ENCODE measurements around the gene MVK. TPM values are rescaled to one million over a fixed set of nuclear protein-coding genes. Genes with fewer than 3 reads are reported as not detected.

Gene MVK
- total and polyA plus RNA-seq, 2 experiments from 2014 or later: 16.7 to 40.1 TPM

GRCh38 chr12:109573029-109573913, at the start of gene MVK, which contains the start of gene MMAB (continued):
- TF ChIP-seq EZH2 (IDR thresholded peaks at IDR 0.05; ENCODE audit: low read depth, unreplicated experiment): no peak

DNA sequence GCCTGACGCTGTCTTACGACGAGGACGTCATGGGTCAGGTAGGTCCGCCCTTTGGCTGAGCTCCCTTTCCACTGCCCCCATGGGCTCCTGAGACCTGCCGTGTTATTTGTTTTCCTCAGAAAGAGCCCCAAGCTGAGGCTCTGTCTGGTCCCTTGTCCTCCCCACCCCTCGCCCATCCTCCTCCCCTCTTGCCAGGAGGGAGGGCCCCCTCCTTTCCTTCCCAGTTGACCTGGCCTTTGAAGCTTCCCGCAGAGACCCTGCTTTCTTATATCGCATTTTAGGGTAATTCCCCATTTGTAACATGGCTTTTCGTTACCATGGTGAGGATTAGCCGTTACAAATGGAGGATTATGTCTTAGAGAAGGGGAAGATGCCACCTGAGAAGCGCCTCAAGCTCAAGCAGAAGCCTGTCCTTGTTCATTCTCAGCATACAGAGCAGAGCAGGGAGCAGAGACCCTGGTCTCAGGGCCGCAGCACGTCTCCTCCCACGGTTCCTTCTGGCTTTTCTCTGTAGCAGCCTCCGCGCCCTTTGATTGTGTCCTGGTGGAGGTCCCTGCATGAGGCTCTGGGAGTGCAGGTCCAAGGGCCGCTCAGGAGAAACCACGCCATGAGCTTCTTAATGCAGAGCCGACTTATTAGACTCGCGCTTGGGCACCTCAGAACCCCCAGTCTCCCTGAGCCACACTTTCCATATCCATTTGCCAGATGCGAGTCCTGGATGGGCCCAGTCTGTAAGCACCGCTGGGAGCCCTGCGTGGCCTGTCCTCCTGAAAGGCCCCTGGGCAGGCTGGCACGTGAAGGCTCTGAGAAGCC, 48.9 kb upstream of the MVK start:
- Histone ChIP-seq H3K79me2 (replicated peaks; ENCODE audit: insufficient read depth) (no peaks in the 10 kb centered on the region), H4K20me1 (replicated peaks; ENCODE audit: insufficient read depth) (no peaks in the 10 kb centered on the region), H3F3A (replicated peaks; ENCODE audit: low read depth) (no peaks in the 10 kb centered on the region), H3K4me2 (no peak overlapping the region), H3K4me3 (no peak overlapping the region), H3K36me3 (ENCODE audit: insufficient read depth) (no peaks in the 10 kb centered on the region), H3K27ac (ENCODE audit: low read depth) (no peak overlapping the region), H3K27me3 (ENCODE audit: insufficient read depth) (no peaks in the 10 kb centered on the region), H3K9me2 (ENCODE audit: insufficient read depth) (no peaks in the 10 kb centered on the region), H2AFZ (no peak overlapping the region), H3K4me1 (ENCODE audit: insufficient read depth) (0 out of 2 replicates have a peak, but pooled peaks cover 6% of the 10 kb centered on the region)
- Mint-ChIP-seq H3K4me1 (peaks cover 4% of the 10 kb centered on the region), H3K27ac (no peak overlapping the region), H3K4me3 (no peak overlapping the region), H3K27me3 (ENCODE audit: insufficient read depth, low read depth, poor library complexity) (peaks cover 7% of the 10 kb centered on the region), H3K9me3 (no peaks in the 10 kb centered on the region), H3K36me3 (ENCODE audit: low read depth) (peaks cover 19% of the 10 kb centered on the region)
- ATAC-seq: no peak; the same call in 2 of the 3 replicates
- no peak for DNase-seq (ENCODE audit: low spot score)
- TF ChIP-seq, protein P1, sequence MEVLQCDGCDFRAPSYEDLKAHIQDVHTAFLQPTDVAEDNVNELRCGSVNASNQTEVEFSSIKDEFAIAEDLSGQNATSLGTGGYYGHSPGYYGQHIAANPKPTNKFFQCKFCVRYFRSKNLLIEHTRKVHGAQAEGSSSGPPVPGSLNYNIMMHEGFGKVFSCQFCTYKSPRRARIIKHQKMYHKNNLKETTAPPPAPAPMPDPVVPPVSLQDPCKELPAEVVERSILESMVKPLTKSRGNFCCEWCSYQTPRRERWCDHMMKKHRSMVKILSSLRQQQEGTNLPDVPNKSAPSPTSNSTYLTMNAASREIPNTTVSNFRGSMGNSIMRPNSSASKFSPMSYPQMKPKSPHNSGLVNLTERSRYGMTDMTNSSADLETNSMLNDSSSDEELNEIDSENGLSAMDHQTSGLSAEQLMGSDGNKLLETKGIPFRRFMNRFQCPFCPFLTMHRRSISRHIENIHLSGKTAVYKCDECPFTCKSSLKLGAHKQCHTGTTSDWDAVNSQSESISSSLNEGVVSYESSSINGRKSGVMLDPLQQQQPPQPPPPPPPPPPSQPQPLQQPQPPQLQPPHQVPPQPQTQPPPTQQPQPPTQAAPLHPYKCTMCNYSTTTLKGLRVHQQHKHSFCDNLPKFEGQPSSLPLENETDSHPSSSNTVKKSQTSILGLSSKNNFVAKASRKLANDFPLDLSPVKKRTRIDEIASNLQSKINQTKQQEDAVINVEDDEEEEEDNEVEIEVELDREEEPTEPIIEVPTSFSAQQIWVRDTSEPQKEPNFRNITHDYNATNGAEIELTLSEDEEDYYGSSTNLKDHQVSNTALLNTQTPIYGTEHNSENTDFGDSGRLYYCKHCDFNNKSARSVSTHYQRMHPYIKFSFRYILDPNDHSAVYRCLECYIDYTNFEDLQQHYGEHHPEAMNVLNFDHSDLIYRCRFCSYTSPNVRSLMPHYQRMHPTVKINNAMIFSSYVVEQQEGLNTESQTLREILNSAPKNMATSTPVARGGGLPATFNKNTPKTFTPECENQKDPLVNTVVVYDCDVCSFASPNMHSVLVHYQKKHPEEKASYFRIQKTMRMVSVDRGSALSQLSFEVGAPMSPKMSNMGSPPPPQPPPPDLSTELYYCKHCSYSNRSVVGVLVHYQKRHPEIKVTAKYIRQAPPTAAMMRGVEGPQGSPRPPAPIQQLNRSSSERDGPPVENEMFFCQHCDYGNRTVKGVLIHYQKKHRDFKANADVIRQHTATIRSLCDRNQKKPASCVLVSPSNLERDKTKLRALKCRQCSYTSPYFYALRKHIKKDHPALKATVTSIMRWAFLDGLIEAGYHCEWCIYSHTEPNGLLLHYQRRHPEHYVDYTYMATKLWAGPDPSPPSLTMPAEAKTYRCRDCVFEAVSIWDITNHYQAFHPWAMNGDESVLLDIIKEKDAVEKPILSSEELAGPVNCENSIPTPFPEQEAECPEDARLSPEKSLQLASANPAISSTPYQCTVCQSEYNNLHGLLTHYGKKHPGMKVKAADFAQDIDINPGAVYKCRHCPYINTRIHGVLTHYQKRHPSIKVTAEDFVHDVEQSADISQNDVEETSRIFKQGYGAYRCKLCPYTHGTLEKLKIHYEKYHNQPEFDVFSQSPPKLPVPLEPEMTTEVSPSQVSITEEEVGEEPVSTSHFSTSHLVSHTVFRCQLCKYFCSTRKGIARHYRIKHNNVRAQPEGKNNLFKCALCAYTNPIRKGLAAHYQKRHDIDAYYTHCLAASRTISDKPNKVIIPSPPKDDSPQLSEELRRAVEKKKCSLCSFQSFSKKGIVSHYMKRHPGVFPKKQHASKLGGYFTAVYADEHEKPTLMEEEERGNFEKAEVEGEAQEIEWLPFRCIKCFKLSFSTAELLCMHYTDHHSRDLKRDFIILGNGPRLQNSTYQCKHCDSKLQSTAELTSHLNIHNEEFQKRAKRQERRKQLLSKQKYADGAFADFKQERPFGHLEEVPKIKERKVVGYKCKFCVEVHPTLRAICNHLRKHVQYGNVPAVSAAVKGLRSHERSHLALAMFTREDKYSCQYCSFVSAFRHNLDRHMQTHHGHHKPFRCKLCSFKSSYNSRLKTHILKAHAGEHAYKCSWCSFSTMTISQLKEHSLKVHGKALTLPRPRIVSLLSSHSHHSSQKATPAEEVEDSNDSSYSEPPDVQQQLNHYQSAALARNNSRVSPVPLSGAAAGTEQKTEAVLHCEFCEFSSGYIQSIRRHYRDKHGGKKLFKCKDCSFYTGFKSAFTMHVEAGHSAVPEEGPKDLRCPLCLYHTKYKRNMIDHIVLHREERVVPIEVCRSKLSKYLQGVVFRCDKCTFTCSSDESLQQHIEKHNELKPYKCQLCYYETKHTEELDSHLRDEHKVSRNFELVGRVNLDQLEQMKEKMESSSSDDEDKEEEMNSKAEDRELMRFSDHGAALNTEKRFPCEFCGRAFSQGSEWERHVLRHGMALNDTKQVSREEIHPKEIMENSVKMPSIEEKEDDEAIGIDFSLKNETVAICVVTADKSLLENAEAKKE (CRISPR knock-in tag; IDR thresholded peaks at IDR 0.05): no peak
- TF ChIP-seq, protein P2, sequence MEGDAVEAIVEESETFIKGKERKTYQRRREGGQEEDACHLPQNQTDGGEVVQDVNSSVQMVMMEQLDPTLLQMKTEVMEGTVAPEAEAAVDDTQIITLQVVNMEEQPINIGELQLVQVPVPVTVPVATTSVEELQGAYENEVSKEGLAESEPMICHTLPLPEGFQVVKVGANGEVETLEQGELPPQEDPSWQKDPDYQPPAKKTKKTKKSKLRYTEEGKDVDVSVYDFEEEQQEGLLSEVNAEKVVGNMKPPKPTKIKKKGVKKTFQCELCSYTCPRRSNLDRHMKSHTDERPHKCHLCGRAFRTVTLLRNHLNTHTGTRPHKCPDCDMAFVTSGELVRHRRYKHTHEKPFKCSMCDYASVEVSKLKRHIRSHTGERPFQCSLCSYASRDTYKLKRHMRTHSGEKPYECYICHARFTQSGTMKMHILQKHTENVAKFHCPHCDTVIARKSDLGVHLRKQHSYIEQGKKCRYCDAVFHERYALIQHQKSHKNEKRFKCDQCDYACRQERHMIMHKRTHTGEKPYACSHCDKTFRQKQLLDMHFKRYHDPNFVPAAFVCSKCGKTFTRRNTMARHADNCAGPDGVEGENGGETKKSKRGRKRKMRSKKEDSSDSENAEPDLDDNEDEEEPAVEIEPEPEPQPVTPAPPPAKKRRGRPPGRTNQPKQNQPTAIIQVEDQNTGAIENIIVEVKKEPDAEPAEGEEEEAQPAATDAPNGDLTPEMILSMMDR (conservative IDR thresholded peaks at IDR 0.05; ENCODE audit: low read depth in 2 of 2): no peak
- TF ChIP-seq CREB1 (CRISPR knock-in tag; IDR thresholded peaks at IDR 0.05; ENCODE audit: low read depth): no peak
- TF ChIP-seq ZNF114 (CRISPR knock-in tag; IDR thresholded peaks at IDR 0.05): no peak
- TF ChIP-seq EZH2phosphoT487 (IDR thresholded peaks at IDR 0.05; ENCODE audit: unreplicated experiment): no peak
- TF ChIP-seq, protein P3, sequence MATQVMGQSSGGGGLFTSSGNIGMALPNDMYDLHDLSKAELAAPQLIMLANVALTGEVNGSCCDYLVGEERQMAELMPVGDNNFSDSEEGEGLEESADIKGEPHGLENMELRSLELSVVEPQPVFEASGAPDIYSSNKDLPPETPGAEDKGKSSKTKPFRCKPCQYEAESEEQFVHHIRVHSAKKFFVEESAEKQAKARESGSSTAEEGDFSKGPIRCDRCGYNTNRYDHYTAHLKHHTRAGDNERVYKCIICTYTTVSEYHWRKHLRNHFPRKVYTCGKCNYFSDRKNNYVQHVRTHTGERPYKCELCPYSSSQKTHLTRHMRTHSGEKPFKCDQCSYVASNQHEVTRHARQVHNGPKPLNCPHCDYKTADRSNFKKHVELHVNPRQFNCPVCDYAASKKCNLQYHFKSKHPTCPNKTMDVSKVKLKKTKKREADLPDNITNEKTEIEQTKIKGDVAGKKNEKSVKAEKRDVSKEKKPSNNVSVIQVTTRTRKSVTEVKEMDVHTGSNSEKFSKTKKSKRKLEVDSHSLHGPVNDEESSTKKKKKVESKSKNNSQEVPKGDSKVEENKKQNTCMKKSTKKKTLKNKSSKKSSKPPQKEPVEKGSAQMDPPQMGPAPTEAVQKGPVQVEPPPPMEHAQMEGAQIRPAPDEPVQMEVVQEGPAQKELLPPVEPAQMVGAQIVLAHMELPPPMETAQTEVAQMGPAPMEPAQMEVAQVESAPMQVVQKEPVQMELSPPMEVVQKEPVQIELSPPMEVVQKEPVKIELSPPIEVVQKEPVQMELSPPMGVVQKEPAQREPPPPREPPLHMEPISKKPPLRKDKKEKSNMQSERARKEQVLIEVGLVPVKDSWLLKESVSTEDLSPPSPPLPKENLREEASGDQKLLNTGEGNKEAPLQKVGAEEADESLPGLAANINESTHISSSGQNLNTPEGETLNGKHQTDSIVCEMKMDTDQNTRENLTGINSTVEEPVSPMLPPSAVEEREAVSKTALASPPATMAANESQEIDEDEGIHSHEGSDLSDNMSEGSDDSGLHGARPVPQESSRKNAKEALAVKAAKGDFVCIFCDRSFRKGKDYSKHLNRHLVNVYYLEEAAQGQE (IDR thresholded peaks at IDR 0.05; ENCODE audit: unreplicated experiment): no peak
- TF ChIP-seq JUNB (IDR thresholded peaks at IDR 0.05; ENCODE audit: unreplicated experiment): no peak
- TF ChIP-seq ZNF331 (CRISPR knock-in tag; IDR thresholded peaks at IDR 0.05; ENCODE audit: low read depth): no peak
- no peak for TF ChIP-seq STAT1 (IDR thresholded peaks at IDR 0.05; ENCODE audit: unreplicated experiment)
- TF ChIP-seq NANOG (IDR thresholded peaks at IDR 0.05; ENCODE audit: borderline replicate concordance): no peak
- no peak for TF ChIP-seq POLR2AphosphoS5 (IDR thresholded peaks at IDR 0.05; ENCODE audit: low read depth)
